ENCODE results near the gene RNPS1.

DNA sequence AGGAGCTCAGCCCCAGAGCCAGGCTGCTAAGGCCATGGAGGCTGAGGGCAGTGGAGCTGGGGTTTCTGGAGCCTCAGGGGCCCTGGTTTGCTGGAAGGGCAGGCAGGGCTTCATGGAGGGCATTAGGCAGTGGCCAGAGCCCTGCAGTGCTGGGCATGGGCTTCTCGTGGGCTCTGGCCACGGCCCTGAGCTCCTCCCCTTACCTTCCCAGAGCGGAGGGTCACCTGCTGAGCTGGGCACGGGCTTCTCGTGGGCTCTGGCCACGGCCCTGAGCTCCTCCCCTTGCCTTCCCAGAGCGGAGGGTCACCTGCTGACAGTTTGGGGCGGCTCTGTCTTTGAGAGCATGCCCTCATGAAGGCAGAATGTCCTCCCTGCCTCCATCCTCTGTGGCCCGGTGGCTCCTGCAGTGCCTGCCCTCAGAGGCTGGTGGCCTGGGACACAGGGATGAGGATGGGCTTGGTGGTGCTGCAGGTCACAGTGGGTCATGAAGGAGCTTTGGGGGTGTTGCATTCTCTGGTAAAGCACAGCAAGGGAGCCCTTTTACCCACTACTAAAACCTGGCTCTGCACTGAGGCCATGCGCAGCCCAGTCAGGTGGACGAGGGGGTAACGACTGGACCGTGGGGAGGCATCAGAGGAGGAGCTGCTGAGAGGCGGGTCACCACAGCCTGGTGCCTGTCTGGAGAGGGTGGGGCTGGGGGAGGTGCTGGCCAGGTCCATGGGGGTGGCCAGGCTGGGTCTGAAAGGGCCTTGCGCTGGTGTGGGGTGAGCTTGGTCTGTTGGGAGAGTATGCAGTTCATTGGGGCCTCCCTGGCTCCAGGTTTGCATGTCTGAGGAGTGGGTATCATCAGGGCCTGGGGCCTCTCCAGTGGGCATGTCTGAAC lies 2.9 kb upstream of the RNPS1 start:
- TF ChIP-seq TARDBP (IDR thresholded peaks at IDR 0.05) (no peak), ELF4 (IDR thresholded peaks at IDR 0.05) (no peak), SUZ12 (IDR thresholded peaks at IDR 0.05) (no peak), L3MBTL2 (conservative IDR thresholded peaks at IDR 0.05) (no peak), ARNT (IDR thresholded peaks at IDR 0.05) (no peak), BHLHE40 (IDR thresholded peaks at IDR 0.05; ENCODE audit: borderline replicate concordance) (no peak), SP1 (IDR thresholded peaks at IDR 0.05) (no peak), ZNF384 (IDR thresholded peaks at IDR 0.05) (no peak)

All from HEK293T (cell line).